HG02973 (cell line): Measurements from ENCODE around the gene MMP8.
"Not testable (repeated sequence)": the region's sequence is repeated elsewhere in the genome, so short reads cannot be mapped to it uniquely, and the experiment has no call there.

Source experiments
- ATAC-seq: cut with Tn5 transposase; IDR thresholded peaks from one replicate; pipeline ENCODE4 v1.9.1; 2021; ENCODE audit warnings: moderate library complexity; ENCODE audit not compliant: unreplicated experiment

The MMP8 gene, protein sequence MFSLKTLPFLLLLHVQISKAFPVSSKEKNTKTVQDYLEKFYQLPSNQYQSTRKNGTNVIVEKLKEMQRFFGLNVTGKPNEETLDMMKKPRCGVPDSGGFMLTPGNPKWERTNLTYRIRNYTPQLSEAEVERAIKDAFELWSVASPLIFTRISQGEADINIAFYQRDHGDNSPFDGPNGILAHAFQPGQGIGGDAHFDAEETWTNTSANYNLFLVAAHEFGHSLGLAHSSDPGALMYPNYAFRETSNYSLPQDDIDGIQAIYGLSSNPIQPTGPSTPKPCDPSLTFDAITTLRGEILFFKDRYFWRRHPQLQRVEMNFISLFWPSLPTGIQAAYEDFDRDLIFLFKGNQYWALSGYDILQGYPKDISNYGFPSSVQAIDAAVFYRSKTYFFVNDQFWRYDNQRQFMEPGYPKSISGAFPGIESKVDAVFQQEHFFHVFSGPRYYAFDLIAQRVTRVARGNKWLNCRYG

DNA sequence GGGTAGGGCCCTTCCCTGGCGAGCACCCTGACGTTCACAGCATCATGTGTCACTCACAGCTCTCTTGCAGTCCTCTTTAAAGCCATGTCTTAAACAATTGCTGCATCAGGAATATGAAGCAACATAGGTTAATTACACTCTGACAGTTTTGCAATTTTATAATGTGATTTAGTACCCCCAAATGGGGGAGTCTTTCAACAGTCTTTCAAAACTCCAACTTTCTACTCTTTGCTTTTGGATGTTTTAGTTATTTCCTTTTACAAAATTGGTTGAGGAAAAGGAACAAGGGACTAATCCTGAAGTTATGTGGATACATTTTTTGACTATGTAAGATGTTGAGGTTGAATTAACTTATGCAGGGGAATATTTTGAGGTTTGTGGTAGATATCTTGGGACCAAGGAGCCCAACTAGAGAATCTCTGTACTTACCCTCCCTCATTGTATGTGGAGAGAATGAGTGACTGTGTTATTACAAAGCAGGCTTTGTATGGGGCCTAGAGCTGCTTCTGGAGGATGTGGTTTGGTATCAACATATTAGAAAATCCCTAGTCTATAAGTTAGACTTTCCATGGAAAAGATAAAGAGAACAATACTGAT lies at the start of gene MMP8:
Gene MMP8, minus strand, starts transcription at position 51 of the 597 bp plus-strand sequence. CDS start 99 bp downstream, outside the sequence.
- no peak for ATAC-seq

DNA sequence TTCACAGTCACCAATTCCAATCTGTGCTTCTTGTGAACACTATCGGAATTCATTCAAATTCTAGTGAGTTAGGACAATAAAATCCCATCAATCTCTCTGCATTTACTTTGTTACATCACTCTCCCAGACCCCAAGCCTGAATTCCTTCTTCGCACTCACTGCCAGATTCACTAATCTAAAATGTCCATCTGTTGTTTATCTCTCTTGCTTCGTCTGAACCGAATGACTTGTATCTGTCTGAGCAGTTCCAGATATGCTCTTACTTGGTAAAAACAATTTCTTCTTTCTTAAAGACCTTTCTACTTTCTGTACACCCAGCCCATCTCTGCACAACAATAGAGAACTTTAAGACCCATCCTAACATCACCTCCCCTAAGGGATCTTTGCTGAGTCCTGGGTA lies 48.6 kb upstream of the MMP8 start:
- ATAC-seq = no peak

DNA sequence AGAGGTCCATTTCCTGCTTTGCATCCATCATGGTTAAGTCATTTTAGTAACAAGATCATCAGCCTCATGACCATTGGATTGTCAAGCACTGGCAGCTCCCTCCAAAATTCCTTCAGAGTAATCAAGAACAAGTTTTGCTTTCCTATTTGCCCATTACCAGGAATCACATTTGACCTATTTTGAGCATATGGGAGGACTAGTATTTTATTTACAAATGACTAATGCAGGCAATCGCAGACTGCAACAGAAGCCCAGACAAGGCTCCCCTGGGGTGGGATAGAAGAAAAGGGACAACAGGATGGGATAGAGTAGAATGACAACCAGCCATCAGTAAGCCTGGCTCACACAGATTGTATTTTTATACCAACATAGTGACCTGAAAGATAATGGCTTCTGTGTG lies 46.6 kb upstream of the MMP8 start:
- no peak for ATAC-seq

DNA sequence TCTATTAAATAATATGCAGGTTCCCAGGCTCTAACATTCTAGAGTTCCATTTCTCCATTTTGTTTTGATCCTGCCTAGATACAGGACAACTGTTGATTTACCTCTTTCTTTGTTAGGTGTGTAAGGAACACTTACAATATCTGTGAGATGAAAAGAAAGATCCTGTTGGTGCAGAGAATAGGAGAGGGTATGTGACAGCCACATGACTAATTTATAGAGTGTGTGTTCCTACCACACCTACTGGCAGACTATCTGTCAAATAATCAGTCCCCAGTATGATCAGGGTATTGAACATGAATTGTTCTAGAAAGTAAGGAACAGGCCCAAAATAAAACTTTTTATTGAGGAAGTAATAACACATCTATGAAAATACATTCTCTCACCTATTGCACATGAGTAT lies 45.4 kb upstream of the MMP8 start:
- ATAC-seq = no peak

DNA sequence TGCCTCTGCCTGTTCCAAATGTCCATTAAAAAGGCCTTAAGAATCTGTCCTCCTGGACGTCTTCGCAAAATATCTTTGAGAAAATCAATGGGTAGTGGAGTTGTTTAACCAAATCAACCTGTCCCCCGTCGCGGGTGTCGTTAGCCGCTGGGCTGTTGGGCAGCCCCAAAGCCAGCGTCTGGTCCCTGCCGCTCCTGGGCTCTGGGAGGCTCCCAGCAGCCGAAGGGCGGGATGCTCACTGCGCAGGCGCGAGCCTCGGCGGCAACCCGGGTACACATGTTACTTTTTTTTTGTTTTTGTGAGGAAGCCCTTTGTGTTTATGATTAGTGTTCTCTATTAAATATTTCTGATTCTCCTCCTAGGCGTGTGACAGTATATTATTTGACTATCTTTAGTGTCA lies 43.0 kb upstream of the MMP8 start:
- no peak for ATAC-seq

DNA sequence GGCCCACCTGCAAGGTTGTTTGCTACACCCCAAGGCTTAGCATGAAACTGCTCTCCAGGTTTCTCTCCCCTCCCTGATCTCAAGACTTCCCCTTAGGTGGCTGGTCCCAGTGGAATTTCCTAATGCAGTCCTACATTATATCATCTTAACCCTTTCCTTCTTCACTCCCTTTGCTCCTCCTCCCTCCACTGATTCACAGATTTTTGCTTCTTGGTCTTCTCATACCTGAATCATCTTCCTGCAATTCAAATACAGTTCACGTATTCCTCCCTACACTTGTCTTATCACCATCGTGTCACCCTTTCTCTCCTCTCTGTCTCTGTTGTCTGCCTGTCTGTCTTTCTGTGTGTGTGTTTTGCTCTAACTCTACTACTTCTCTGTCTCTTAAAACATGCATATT lies 38.7 kb upstream of the MMP8 start:
- no peak for ATAC-seq

DNA sequence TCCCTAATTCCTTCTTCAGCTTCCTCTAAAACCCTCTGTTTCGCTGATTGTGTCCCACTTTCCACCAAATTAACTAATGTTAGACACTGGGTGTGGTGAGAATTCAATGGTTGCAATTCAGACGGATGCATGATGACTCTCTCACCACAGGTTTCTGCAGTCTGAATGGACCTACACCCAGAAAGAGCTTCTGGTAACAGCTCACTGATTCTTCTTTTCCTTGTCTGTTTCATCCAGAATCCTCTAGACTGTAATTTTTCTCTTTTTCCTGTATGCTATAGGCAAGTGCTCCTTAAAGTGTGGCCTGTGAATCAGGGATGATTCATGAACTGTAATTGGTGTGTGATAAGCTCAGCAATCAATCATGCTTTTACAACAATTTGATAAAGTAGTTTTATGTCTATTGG lies 37.6 kb upstream of the MMP8 start:
- no peak for ATAC-seq

DNA sequence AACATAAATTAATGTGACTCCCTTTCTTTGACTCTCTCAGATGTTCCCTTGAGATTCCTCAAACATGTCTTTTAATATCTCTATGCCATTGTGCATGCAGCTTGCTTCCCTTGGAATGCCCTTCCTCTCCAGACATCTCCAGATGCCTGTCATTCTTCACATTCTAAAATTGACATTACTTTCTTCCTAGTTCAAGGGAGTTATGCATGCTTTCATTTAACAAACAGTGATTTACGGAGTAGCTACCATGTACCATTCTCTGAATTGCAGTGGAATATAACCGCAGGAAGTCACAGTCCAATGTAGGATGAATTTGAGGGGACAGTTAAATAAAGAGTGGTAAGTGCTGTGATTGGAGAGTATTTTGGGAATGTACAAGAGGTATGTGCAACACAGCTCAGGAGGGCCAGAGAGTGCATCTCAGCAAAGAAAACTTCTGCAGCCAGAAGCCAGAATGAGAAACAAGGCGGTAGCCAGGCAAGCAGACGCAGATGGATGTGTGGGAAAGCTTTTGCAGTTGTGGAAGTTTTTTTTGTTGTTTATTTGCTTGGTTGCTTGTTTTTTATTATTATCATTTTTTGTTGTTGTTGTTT lies 37.0 kb upstream of the MMP8 start:
- ATAC-seq = no peak

DNA sequence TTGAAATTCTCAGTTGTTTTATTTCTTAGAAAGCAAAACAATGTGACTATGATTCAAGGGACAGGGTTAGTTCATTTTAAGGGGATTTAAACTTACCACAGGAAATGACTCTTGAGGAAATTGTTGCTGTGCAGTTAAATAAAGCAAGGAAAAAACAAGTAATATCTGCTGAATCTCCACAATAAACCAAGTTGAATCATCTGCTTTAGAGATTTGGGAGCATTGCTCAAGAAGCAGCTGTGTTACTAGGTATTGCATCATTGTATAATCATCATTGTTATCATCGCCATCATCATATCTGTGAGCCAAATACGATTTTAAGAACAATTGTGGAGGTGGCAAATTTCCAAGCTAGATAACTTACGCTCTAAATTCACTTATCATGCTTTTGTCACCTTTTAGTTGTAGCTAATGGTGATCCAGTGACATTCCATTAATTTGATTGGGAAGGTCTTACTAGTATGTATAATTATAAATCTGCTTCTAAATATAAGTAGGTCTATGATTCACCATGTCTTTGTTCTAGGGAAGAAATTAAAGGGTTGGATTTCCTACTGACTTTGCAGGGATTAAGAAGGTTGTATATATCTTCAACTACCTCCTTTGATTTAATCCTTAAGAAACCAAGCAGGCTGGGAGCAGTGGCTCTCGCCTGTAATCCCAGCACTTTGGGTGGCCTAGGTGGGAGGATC lies 35.7 kb upstream of the MMP8 start:
- ATAC-seq = no peak

DNA sequence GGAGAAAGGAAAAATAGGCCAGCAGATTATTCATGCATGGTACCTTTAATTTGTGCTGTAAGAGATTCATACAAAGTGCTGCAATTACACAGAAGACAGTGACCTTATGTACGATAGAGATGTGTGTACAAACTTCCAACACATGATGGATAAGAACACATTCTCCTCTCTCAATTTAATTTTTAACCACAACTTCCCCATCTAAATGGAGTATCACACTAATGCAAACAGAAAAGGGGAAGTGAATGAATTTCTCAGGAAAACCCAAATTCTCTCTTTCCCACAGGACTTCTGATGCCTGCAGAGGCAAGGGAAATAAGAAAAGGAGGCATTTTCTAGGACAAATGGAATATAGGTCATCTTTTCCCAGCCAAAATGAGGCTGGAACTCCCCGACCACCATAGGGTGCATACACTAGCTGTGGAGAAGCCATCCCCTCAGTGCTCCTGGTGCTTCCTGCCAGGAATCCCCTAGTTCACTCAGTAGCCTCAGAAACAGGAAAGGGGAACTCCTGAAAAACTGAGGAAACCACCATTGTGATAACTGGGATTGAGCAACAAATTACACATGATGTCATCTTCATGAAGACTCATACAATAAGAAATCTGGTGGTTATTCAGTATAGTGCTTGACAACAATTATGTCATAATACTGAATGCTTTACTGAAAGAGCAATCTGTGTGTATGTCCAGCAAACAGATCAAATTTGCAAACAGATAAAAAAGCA lies 33.2 kb upstream of the MMP8 start:
- ATAC-seq = no peak

DNA sequence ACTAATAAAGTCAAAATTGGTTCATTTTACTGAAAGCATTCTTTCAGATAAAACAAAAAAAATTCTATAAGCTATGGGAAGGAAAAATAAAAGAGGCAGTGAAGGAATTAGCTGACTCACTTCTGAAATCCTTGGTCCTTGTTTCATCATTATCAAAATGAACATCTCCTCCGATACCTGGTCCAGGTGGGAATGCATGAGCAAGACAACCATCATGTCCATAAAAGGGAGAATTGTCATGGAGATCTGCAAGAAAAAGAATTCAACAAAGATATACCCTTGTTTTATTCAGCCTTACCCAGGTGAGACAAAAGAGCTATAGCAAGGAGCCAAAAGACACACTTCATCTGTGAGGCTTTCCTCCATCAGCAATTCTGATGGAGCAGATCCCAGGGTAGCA lies 28.5 kb upstream of the MMP8 start:
- no peak for ATAC-seq

DNA sequence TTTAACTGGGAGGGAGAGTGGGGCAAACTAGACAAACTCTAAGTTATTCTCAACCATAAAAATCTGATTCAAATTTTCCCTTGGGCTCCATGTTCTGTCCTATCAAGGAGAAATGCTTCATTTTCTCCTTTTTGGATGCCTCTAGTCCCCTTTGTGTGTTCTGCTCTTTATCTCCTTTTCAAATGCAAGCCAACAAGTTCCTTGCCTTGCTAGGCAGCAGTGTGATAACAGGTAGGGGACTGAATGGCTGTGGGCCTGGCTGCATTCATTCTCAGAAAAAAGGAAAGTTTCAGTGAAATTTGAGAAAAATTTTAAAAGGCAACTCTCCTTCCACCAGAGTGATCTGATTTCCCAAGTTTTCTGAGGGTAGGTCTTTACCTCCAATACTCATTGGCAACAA lies 26.9 kb upstream of the MMP8 start:
- ATAC-seq = no peak

DNA sequence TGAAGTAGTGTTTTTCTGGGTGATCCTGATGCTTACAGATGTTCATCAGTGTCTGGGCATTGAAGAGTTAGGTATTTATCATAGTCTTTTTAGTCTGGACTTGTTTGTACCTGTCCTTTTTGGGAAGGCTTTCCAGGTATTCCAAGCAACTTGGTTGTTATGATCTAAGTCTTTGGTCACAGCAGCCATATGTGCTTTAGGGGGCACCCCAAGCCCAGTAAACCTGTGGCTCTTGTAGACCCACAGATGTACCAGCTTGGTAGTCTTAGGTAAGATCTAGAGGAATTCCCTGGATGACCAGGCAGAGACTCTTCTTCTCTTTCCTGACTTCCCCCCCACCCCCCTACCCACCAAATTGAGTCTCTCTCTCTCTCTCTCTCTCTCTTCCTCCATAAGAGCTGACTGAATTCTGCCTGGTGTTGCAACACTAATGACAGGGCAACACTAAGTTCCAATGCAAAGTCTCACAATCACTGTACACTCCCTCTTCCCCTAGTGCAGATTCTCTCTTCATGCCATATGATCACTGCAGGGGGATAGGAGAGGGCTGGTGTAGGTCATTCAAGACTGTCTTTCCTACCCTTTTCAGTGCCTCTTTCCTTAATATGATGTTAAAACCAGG lies 24.5 kb upstream of the MMP8 start:
- no peak for ATAC-seq

DNA sequence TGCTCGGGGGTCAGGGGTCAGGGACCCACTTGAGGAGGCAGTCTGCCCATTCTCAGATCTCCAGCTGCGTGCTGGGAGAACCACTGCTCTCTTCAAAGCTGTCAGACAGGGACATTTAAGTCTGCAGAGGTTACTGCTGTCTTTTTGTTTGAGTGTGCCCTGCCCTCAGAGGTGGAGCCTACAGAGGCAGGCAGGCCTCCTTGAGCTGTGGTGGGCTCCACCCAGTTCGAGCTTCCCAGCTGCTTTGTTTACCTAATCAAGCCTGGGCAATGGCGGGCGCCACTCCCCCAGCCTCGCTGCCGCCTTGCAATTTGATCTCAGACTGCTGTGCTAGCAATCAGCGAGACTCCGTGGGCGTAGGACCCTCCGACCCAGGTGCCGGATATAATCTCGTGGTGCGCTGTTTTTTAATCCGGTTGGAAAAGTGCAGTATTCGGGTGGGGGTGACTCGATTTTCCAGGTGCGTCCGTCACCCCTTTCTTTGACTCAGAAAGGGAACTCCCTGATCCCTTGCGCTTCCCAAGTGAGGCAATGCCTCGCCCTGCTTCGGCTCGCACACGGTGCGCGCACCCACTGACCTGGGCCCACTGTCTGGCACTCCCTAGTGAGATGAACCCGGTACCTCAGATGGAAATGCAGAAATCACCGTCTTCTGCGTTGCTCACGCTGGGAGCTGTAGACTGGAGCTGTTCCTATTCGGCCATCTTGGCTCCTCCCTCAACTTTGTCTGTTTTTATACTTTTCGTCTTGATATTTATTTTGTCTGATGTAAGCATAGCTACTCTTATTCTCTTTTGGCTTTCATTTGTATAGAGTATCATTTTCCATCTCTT lies 22.2 kb upstream of the MMP8 start:
- not testable (repeated sequence) for ATAC-seq

DNA sequence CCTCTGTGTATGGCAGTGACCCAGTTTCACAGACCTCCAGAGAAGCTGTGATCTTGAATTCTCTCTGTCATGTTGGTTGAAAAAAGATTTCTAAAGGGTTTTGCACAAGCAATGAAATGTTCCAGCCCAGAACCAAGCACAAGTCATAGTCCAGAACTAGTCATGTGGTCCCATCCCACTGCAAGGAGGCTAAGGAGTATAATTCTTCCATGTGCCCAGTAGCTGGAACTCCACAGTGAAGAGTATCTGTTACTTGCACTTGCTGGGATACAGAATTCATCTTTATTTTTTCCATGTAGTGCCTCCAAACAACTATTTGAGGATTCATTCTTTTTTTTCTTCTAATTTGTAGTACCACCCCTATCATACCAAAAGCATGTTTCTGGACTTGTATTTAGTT lies 9.9 kb upstream of the MMP8 start:
- no peak for ATAC-seq

DNA sequence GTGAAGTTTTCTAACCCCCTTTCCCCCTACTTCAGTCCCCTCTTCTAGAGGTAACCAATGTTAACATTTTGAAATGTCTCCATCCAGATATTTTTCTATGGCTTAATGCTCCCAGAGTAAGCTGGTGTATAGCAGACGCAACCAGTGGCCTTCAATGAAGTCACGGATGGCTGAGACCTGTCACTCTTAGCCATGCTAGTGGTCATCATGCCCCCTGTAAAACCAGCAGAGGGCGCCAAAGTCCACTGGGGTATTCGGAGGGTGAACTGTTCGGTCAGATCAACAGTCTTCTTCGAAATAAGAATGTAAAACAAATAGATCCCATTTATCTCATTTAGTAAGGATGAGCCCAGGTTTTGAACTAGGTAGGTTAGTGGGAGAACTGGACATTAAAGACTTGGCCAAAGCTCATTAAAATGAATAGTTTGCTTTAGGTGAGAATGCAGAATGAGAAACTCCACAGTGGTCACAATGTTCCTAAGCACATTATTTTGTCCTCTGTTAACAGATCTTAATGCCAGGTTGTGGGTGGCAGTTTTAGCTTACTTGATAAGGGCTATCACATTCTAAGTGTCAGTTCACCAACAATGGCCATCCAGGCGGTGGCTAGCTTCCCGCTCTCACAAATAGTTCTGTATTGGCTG lies 8.6 kb upstream of the MMP8 start:
- peak; percentile 90 for ATAC-seq

DNA sequence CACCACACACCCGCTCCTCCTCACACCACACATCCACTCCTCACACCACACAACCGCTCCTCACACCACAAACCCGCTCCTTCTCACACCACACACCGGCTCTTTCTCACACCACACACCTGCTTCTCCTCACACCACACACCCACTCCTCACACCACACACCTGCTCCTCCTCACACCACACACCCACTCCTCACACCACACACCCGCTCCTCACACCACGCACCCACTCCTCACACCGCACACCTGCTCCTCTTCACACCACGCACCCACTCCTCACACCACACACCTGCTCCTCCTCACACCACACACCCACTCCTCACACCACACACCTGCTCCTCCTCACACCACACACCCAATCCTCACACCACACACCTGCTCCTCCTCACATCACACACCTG lies 6.2 kb upstream of the MMP8 start:
- not testable (repeated sequence) for ATAC-seq

DNA sequence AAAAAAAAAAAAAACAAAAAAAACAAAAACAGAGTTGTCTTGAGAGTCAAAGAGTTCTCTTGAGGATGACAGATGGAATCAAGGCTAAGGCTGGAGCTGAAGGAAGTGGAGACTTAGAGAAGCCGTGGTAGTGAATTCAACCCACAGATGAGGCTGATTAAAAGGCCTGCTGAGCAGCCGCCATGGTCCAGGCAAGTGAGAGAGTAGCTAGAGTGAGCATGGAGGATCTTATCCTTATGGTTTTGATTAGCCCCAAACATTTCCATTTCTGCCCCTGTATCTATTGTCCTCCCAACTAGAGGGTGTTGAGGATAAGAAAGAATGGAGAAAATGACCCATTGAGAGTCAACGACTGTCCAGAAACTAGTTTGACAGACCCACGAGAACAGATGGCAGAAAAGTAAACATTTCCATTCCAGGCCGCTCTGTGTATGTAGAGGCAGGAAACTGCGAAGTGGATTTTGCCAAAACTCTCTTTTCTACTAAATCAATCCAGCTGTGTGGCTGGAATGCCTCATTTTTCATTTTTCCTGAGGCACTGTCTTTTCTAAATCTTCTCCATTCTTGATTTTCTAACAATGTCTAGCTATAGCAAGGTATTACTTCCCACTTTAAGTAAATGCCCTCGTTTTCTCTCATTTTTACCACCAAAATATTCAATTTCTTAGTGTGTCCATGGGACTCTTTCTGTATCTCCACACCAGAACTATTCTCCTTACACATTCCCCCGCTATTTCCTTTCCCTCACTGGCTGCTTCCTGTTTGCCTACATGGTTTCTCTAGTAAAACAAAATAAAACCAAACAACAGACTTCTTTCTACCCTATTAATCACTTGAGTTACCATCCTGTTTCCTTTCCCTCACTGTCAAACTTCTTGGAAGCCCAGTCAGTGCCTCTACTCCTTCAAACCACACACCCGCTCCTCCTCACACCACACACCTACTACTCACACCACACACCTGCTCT lies 5.4 kb upstream of the MMP8 start:
- no peak for ATAC-seq
